DND-41 (cell line): ENCODE measurements around the gene LAPTM4A.

Source experiments
- ATAC-seq: fragments of 200-7000 bp; cut with Tn5 transposase; 3 replicates; pipeline ENCODE4 v1.9.1; 2021; ENCODE audit warnings: low read depth; ENCODE audit not compliant: insufficient read depth
- DNase-seq: peaks from one replicate; pipeline ENCODE4 v3.0.0-alpha.2; 2020
- H2AFZ ChIP-seq: 2 replicates; pipeline ENCODE4 v1.6.0; 2012; ENCODE audit warnings: low read depth, low read length
- H3K27ac ChIP-seq: 2 replicates; pipeline ENCODE4 v1.5.1; 2012; ENCODE audit warnings: low read length, inconsistent platforms
- H3K27me3 ChIP-seq: fragments of 200-600 bp; sonication (generic); 2 replicates; pipeline ENCODE4 v1.6.0; 2012; ENCODE audit warnings: low read length, mild to moderate bottlenecking, inconsistent platforms; ENCODE audit not compliant: insufficient read depth, poor library complexity
- H3K36me3 ChIP-seq: 2 replicates; pipeline ENCODE4 v1.5.1; 2012; ENCODE audit warnings: low read length, inconsistent platforms; ENCODE audit not compliant: insufficient read depth
- H3K4me1 ChIP-seq: 2 replicates; pipeline ENCODE4 v1.5.1; 2012; ENCODE audit warnings: mild to moderate bottlenecking, low read length; ENCODE audit not compliant: insufficient read depth
- H3K4me2 ChIP-seq: 2 replicates; pipeline ENCODE4 v1.6.0; 2012; ENCODE audit warnings: mild to moderate bottlenecking, moderate library complexity, low read length, inconsistent platforms; ENCODE audit not compliant: insufficient read depth
- H3K4me3 ChIP-seq, 2 experiments: fragments of 200-600 bp in 1 of 2; shearing (Covaris generic) in 1 of 2; 2 replicates each; pipeline ENCODE4 v1.5.1; 2012 to 2016; ENCODE audit warnings: inconsistent platforms in 2 of 2, low read length in 2 of 2, mild to moderate bottlenecking in 2 of 2, low read depth in 1 of 2, moderate library complexity in 1 of 2
- H3K79me2 ChIP-seq: 2 replicates; pipeline ENCODE4 v1.6.0; 2012; ENCODE audit warnings: low read length, inconsistent platforms; ENCODE audit not compliant: insufficient read depth
- H3K9ac ChIP-seq: 2 replicates; pipeline ENCODE4 v1.6.0; 2012; ENCODE audit warnings: low read depth, mild to moderate bottlenecking, inconsistent platforms, low read length, moderate library complexity
- H3K9me3 ChIP-seq: 2 replicates; pipeline ENCODE4 v1.5.1; 2012; ENCODE audit warnings: low read length, moderate library complexity, mild to moderate bottlenecking, inconsistent platforms; ENCODE audit not compliant: insufficient read depth, severe bottlenecking
- H4K20me1 ChIP-seq: 2 replicates; pipeline ENCODE4 v1.6.0; 2012; ENCODE audit warnings: low read length; ENCODE audit not compliant: insufficient read depth
- EZH2 ChIP-seq: IDR thresholded peaks from 3 replicates; pipeline ENCODE4 v1.6.1; 2012; ENCODE audit warnings: borderline replicate concordance, low read depth, mild to moderate bottlenecking, moderate library complexity, low read length, inconsistent platforms; ENCODE audit not compliant: severe bottlenecking
- TF ChIP-seq, protein P1 (sequence below): IDR thresholded peaks from 2 replicates; pipeline ENCODE4 v1.5.1; 2012; ENCODE audit warnings: borderline replicate concordance, low read length, moderate library complexity, mild to moderate bottlenecking; ENCODE audit not compliant: poor library complexity, severe bottlenecking; ENCODE audit errors: extremely low read depth

LAPTM4A gene

DNA sequence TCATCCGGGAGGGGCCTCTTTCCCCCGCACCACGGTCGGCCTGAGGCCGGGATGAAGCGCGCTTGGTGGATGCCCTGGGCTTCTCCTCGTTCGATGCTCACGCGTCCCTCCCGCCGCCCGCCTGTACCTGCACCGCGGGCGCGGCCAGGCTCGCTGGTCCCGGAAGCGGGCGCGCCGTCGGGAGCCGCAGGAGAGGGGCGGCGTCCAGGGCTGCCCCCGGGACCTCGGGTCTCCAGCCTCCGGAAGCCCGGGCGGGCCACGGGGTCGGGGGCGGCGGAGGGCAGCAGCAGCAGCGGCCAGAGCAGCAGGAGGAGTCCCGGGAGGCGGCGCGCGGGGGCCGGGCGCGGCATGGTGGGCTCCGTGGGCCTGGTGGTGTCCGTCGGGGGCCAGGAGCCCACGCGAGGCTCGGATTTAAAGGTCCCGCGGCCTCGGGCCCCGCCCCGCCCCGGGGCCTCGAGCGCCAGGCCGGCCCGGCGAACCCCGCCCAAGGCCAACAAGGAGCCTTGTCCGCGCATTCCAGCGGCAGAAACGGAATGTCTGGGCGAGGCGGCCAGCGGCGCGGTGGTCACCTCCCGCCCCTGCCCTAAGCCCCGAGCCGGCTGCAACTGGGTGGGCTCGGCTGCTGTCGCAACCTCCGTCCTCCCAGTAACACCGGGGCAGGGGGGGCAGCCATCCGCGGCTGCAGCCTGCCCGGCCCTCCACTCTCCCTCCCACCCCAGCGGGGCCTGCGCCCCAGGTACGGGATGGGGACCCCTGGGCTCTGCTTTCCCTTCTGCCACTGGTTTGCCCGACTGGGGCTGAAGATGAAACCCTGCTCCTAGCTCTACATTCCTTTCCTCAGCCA is 38.9 kb downstream of the LAPTM4A start, which contains the start of gene MATN3:
Gene MATN3 (minus strand): TSS at position 387 of the 844 bp plus-strand sequence. CDS start 37 bp downstream, at position 350.
- no peak for DNase-seq
- H3K9me3 ChIP-seq = no peaks in the 10 kb centered on the region
- H3K4me1 ChIP-seq = no peaks in the 10 kb centered on the region
- H2AFZ ChIP-seq = no peak within 1 kb of the TSS
- no peaks in the 10 kb centered on the region for H3K79me2 ChIP-seq
- no peaks in the 10 kb centered on the region for H4K20me1 ChIP-seq
- H3K4me3 ChIP-seq = no peak within 1 kb of the TSS
- TF ChIP-seq, protein P1, sequence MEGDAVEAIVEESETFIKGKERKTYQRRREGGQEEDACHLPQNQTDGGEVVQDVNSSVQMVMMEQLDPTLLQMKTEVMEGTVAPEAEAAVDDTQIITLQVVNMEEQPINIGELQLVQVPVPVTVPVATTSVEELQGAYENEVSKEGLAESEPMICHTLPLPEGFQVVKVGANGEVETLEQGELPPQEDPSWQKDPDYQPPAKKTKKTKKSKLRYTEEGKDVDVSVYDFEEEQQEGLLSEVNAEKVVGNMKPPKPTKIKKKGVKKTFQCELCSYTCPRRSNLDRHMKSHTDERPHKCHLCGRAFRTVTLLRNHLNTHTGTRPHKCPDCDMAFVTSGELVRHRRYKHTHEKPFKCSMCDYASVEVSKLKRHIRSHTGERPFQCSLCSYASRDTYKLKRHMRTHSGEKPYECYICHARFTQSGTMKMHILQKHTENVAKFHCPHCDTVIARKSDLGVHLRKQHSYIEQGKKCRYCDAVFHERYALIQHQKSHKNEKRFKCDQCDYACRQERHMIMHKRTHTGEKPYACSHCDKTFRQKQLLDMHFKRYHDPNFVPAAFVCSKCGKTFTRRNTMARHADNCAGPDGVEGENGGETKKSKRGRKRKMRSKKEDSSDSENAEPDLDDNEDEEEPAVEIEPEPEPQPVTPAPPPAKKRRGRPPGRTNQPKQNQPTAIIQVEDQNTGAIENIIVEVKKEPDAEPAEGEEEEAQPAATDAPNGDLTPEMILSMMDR = no peak
- TF ChIP-seq EZH2 = no peak
- no peak within 1 kb of the TSS for H3K9ac ChIP-seq
- no peak within 1 kb of the TSS for H3K27ac ChIP-seq
- H3K27me3 ChIP-seq = peaks cover 7% of the 10 kb centered on the region
- H3K36me3 ChIP-seq = no peaks in the 10 kb centered on the region
- no peak for ATAC-seq
- no peak within 1 kb of the TSS for H3K4me2 ChIP-seq

DNA sequence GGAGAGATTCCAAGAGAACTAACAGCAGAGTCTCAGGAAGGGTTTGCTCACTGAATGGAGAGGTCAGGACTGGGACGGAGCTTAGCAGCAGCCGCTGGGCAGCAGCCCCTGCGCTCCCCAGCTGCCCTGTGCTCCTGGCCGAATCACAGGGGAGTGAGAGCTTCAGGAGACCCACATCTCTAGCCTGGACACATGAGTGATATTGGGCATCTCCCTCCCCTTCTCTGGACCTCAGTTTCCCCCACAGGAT is 39.5 kb downstream of the LAPTM4A start:
- Histone ChIP-seq H3K9ac (no peak overlapping the region), H3K4me2 (no peak overlapping the region), H2AFZ (no peak overlapping the region), H3K36me3 (no peaks in the 10 kb centered on the region), H4K20me1 (no peaks in the 10 kb centered on the region), H3K79me2 (no peaks in the 10 kb centered on the region), H3K27me3 (peaks cover 7% of the 10 kb centered on the region), H3K4me1 (no peaks in the 10 kb centered on the region), H3K4me3 (no peak overlapping the region), H3K27ac (no peak overlapping the region), H3K9me3 (no peaks in the 10 kb centered on the region)
- DNase-seq (no peak), ATAC-seq (no peak)
- no peak for TF ChIP-seq EZH2
- TF ChIP-seq, protein P1 = no peak

DNA sequence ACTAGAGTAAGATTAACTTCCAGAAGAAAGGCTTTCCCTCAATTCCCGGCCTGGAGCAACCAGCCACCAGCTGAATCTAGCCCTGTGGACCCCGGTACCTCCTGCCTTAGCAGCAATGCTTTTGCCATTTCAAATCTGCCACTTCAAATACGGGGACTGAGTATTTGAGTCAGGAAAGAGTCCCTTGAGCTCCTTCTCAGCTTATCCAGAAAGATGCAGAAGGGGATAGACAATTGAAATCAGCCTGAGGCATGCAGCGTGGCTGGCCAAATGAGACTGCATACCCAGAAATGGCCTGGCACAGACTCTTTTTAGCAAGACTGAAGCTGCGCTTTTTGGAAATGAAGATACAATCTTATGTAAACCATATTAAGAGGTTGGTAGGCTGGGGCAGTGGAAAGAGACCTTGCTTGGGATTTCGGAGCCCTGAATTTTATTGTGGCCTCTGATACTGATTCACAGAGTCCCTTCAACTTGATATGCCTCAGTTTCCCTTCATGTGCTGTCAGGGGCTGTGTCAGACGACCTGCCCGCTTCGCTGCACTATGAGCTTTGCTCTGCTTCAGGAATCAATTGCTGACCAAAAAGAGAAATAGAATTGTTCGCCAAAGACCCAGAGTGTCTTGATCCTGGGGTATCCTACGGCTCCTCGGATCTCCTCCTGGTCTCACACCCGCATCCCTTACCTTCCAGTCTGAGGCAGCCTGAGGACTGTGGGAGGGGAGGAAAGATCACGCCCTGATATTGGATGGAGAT is 40.0 kb downstream of the LAPTM4A start:
- Histone ChIP-seq H2AFZ (no peak overlapping the region), H3K9ac (no peak overlapping the region), H3K9me3 (no peaks in the 10 kb centered on the region), H3K36me3 (no peaks in the 10 kb centered on the region), H3K4me3 (no peak overlapping the region), H3K4me2 (no peak overlapping the region), H3K27me3 (peaks cover 7% of the 10 kb centered on the region), H3K79me2 (no peaks in the 10 kb centered on the region), H3K4me1 (no peaks in the 10 kb centered on the region), H3K27ac (no peak overlapping the region), H4K20me1 (no peaks in the 10 kb centered on the region)
- no peak for ATAC-seq
- no peak for DNase-seq
- TF ChIP-seq, protein P1 = no peak
- no peak for TF ChIP-seq EZH2
